Liver (tissue), 9 donors: ENCODE results near the gene KCNK3. TPM values are rescaled to one million over a fixed set of nuclear protein-coding genes. Genes with fewer than 3 reads are reported as not detected.

ENCODE experiments used
- DNase-seq: peaks from one replicate; pipeline ENCODE4 v3.0.0-alpha.2; 2017; ENCODE audit warnings: low spot score
- H3K27ac ChIP-seq, 2 donors: one replicate each; pipeline ENCODE4 v1.7.0; 2013; ENCODE audit warnings: inconsistent platforms in 2 of 2, low read length in 2 of 2, control low read depth in 1 of 2, low read depth in 1 of 2, mild to moderate bottlenecking in 1 of 2
- H3K27me3 ChIP-seq, 4 donors: one replicate each; pipeline versions ENCODE4 v1.6.1 to v1.7.0; 2013; ENCODE audit warnings: low read length in 3 of 4, inconsistent platforms in 1 of 4, mild to moderate bottlenecking in 1 of 4, moderate library complexity in 1 of 4; ENCODE audit not compliant: control insufficient read depth in 4 of 4, insufficient read depth in 4 of 4
- H3K36me3 ChIP-seq, 4 donors: one replicate each; pipeline versions ENCODE4 v1.6.1 to v1.7.0; 2013; ENCODE audit warnings: low read length in 3 of 4, mild to moderate bottlenecking in 3 of 4, low read depth in 1 of 4, moderate library complexity in 1 of 4; ENCODE audit not compliant: control insufficient read depth in 4 of 4, insufficient read depth in 3 of 4
- H3K4me1 ChIP-seq, 4 donors: one replicate each; pipeline versions ENCODE4 v1.6.1 to v1.7.0; 2013; ENCODE audit warnings: low read length in 3 of 4, mild to moderate bottlenecking in 3 of 4, moderate library complexity in 1 of 4; ENCODE audit not compliant: control insufficient read depth in 4 of 4, insufficient read depth in 4 of 4
- H3K4me3 ChIP-seq, 3 donors: one replicate each; pipeline versions ENCODE4 v1.6.1 to v1.7.0; 2013; ENCODE audit warnings: low read length in 3 of 3, control low read depth in 1 of 3, low read depth in 1 of 3, mild to moderate bottlenecking in 1 of 3
- H3K9ac ChIP-seq, 2 donors: one replicate each; pipeline ENCODE4 v1.7.0; 2013; ENCODE audit warnings: low read length in 2 of 2, mild to moderate bottlenecking in 2 of 2, moderate library complexity in 2 of 2, control low read depth in 1 of 2, low read depth in 1 of 2
- H3K9me3 ChIP-seq, 4 donors: one replicate each; pipeline versions ENCODE4 v1.6.1 to v1.7.0; 2013; ENCODE audit warnings: low read length in 3 of 4; ENCODE audit not compliant: control insufficient read depth in 4 of 4
- EGR1 ChIP-seq, 2 donors: IDR thresholded peaks; 2 replicates each; pipeline ENCODE4 v1.6.1; 2016 to 2018; ENCODE audit warnings: antibody characterized with exemption in 2 of 2, low read depth in 2 of 2
- FOXA1 ChIP-seq: IDR thresholded peaks from 2 replicates; pipeline ENCODE4 v1.6.1; 2016; ENCODE audit warnings: antibody characterized with exemption
- FOXA2 ChIP-seq: IDR thresholded peaks from 2 replicates; pipeline ENCODE4 v1.6.1; 2016; ENCODE audit warnings: antibody characterized with exemption
- GABPA ChIP-seq, 2 donors: IDR thresholded peaks in 1 of 2; conservative IDR thresholded peaks in 1 of 2; 2 replicates each; pipeline ENCODE4 v1.6.1; 2016; ENCODE audit warnings: antibody characterized with exemption in 2 of 2, mild to moderate bottlenecking in 1 of 2, moderate library complexity in 1 of 2
- HNF4A ChIP-seq, 2 donors: conservative IDR thresholded peaks; 2 replicates each; pipeline ENCODE4 v1.6.1; 2016; ENCODE audit warnings: antibody characterized with exemption in 2 of 2, mild to moderate bottlenecking in 2 of 2
- HNF4G ChIP-seq: IDR thresholded peaks from 2 replicates; pipeline ENCODE4 v1.6.1; 2016; ENCODE audit warnings: antibody characterized with exemption
- JUND ChIP-seq, 2 donors: IDR thresholded peaks; 2 replicates each; pipeline ENCODE4 v1.6.1; 2016; ENCODE audit warnings: antibody characterized with exemption in 2 of 2
- MAX ChIP-seq: IDR thresholded peaks from 2 replicates; pipeline ENCODE4 v1.6.1; 2016; ENCODE audit warnings: antibody characterized with exemption
- NR2F2 ChIP-seq: IDR thresholded peaks from 2 replicates; pipeline ENCODE4 v1.6.1; 2016; ENCODE audit warnings: antibody characterized with exemption
- RAD21 ChIP-seq, 2 donors: IDR thresholded peaks; 2 replicates each; pipeline ENCODE4 v1.6.1; 2016; ENCODE audit warnings: antibody characterized with exemption in 2 of 2, mild to moderate bottlenecking in 2 of 2
- REST ChIP-seq: IDR thresholded peaks from 2 replicates; pipeline ENCODE4 v1.6.1; 2016; ENCODE audit warnings: antibody characterized with exemption, mild to moderate bottlenecking
- RXRA ChIP-seq, 2 donors: IDR thresholded peaks; 2 replicates each; pipeline ENCODE4 v1.6.1; 2017 to 2018; ENCODE audit warnings: antibody characterized with exemption in 2 of 2, mild to moderate bottlenecking in 1 of 2
- SP1 ChIP-seq: IDR thresholded peaks from 2 replicates; pipeline ENCODE4 v1.6.1; 2018; ENCODE audit warnings: antibody characterized with exemption, mild to moderate bottlenecking
- TAF1 ChIP-seq: conservative IDR thresholded peaks from 2 replicates; pipeline ENCODE4 v1.6.1; 2016; ENCODE audit warnings: antibody characterized with exemption, mild to moderate bottlenecking
- YY1 ChIP-seq: IDR thresholded peaks from 2 replicates; pipeline ENCODE4 v1.6.1; 2016; ENCODE audit warnings: antibody characterized with exemption, mild to moderate bottlenecking
- WGBS: extraction: QIAGEN DNeasy Blood & Tissue Kit; methylation state at CpG from one replicate; pipeline ENCODE4 v1.1.7; 2013; 5-methylcytosine and 5-hydroxymethylcytosine counted together
- polyA plus RNA-seq, 2 donors: library from polyadenylated mRNA; stranded (reverse) in 1 of 2; unstranded in 1 of 2; fragments of 200-250 nt in 1 of 2; fragments of >200 nt in 1 of 2; fragmentation: Nextera tagmentation in 1 of 2; extraction: Ambion mirVana in 1 of 2; gene quantifications; one replicate each; pipeline versions ENCODE4 v1.2.1 to v1.2.3, GENCODE V29; 2013 to 2015
- total RNA-seq, 2 donors: library from RNA; depleted of rRNA; stranded (reverse); fragments of >200 nt; gene quantifications; one replicate each; pipeline ENCODE4 v1.2.3, GENCODE V29; 2014
- TF ChIP-seq, protein P1 (sequence below): IDR thresholded peaks from 2 replicates; pipeline ENCODE4 v1.6.1; 2016; ENCODE audit warnings: antibody characterized with exemption
- TF ChIP-seq, protein P2 (sequence below): fragments of 150-350 bp; IDR thresholded peaks from 2 replicates; pipeline ENCODE4 v1.5.1; 2017; ENCODE audit warnings: improper control_type of control experiment, low read depth, low read length; ENCODE audit not compliant: missing input control
- TF ChIP-seq, protein P3 (sequence below): IDR thresholded peaks from 2 replicates; pipeline ENCODE4 v1.6.1; 2016; ENCODE audit warnings: antibody characterized with exemption
- donor health status: healthy.
- donor health status: healthy.
- donor health status: healthy.
- donor health status: healthy.
- donor health status: healthy.

KCNK3 gene
- total and polyA plus RNA-seq, 4 donors: 0.78 to 6.6 (median 2.6) TPM; not detected in 1

- TF ChIP-seq RAD21 (IDR thresholded peaks at IDR 0.05): no peak
- TF ChIP-seq, protein P1, sequence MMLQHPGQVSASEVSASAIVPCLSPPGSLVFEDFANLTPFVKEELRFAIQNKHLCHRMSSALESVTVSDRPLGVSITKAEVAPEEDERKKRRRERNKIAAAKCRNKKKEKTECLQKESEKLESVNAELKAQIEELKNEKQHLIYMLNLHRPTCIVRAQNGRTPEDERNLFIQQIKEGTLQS: no peak
- no peak for TF ChIP-seq EGR1 (IDR thresholded peaks at IDR 0.05; ENCODE audit: low read depth in 2 of 2)
- no peak for TF ChIP-seq HNF4G
- no peak for TF ChIP-seq FOXA2
- TF ChIP-seq YY1: no peak
- TF ChIP-seq HNF4A (conservative IDR thresholded peaks at IDR 0.05): no peak
- no peak for TF ChIP-seq TAF1
- TF ChIP-seq JUND (IDR thresholded peaks at IDR 0.05): no peak
- TF ChIP-seq, protein P2, sequence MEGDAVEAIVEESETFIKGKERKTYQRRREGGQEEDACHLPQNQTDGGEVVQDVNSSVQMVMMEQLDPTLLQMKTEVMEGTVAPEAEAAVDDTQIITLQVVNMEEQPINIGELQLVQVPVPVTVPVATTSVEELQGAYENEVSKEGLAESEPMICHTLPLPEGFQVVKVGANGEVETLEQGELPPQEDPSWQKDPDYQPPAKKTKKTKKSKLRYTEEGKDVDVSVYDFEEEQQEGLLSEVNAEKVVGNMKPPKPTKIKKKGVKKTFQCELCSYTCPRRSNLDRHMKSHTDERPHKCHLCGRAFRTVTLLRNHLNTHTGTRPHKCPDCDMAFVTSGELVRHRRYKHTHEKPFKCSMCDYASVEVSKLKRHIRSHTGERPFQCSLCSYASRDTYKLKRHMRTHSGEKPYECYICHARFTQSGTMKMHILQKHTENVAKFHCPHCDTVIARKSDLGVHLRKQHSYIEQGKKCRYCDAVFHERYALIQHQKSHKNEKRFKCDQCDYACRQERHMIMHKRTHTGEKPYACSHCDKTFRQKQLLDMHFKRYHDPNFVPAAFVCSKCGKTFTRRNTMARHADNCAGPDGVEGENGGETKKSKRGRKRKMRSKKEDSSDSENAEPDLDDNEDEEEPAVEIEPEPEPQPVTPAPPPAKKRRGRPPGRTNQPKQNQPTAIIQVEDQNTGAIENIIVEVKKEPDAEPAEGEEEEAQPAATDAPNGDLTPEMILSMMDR: no peak
- TF ChIP-seq RXRA (IDR thresholded peaks at IDR 0.05): no peak
- no peak for TF ChIP-seq GABPA (IDR thresholded peaks at IDR 0.05 in 1 of 2, conservative IDR thresholded peaks at IDR 0.05 in 1 of 2)
- no peak for TF ChIP-seq MAX
- no peak for TF ChIP-seq FOXA1
- TF ChIP-seq, protein P3, sequence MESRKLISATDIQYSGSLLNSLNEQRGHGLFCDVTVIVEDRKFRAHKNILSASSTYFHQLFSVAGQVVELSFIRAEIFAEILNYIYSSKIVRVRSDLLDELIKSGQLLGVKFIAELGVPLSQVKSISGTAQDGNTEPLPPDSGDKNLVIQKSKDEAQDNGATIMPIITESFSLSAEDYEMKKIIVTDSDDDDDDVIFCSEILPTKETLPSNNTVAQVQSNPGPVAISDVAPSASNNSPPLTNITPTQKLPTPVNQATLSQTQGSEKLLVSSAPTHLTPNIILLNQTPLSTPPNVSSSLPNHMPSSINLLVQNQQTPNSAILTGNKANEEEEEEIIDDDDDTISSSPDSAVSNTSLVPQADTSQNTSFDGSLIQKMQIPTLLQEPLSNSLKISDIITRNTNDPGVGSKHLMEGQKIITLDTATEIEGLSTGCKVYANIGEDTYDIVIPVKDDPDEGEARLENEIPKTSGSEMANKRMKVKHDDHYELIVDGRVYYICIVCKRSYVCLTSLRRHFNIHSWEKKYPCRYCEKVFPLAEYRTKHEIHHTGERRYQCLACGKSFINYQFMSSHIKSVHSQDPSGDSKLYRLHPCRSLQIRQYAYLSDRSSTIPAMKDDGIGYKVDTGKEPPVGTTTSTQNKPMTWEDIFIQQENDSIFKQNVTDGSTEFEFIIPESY: no peak
- no peak for TF ChIP-seq SP1
- no peak for TF ChIP-seq REST
- TF ChIP-seq NR2F2: no peak
- WGBS: 7% methylated on average over 83 of the region's 83 CpGs
- Histone ChIP-seq H3K9me3 (no peaks in the 10 kb centered on the region), H3K27me3 (peaks cover 0 to 12% (median 6%) of the 10 kb centered on the region in 4 donors), H3K4me3 (peak overlapping the region in 1 of 3 donors; percentile 35), H3K4me1 (peaks cover 2 to 9% (median 5%) of the 10 kb centered on the region in 4 donors), H3K9ac (no peak overlapping the region), H3K36me3 (no peaks in the 10 kb centered on the region), H3K27ac (no peak overlapping the region)
- DNase-seq: no peak
These were observed 651 bp downstream of the KCNK3 start for GRCh38 chr2:26692897-26693849.
